Measurements from ENCODE around the gene LSM10. TPM values are rescaled to one million over a fixed set of nuclear protein-coding genes. Genes with fewer than 3 reads are reported as not detected.
A peak's percentile ranks its signal among the peaks of the same experiment; 100 is the strongest.

LSM10 gene
- polyA plus RNA-seq, 4 donors: 24.9 to 55.5 (median 50.0) TPM

DNA sequence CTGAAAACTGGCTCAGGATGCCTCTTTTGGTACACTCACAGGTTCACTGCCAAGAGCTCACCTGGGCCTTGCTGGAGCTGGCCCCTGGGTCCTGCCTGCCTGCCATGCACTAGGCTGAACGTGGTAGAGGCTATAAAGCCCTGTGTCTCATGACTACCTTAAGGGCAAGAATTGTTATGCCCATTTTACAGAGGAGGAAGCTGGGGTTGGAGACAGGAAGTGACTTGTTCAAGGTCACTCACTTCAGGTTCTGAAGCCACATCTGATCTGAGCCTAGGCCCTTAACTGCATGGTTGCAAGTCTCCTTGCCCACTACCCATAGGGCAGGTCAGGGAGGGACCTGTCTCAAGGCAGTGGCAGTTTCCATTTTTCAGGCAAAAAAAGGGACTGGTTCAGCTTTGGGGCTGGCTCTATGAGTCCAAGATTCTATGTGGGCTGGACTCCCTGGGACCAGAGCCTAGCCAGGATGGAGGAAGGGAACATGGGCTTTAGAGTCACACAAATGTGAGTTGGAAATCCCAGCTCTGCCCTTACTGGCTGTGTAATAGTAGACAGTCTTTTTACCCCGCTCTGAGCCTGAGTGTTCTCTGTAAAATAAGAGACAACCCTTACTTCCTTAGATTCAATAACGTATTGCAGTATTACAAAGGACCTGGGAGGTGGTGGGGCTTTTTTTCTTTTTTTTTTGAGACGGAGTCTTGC is 19.8 kb downstream of the LSM10 start:
- H3K36me3 ChIP-seq (ENCODE audit: control insufficient read depth in 3 of 3, insufficient read depth in 2 of 3, low read depth in 1 of 3, low read length in 3 of 3): peaks cover 0 to 61% (median 0%) of the 10 kb centered on the region in 3 donors
- H3K27ac ChIP-seq (ENCODE audit: low read depth in 1 of 3, low read length in 2 of 3): peak overlapping the region in 1 of 3 donors; percentile 38
- no peaks in the 10 kb centered on the region for H3K27me3 ChIP-seq (ENCODE audit: control insufficient read depth in 3 of 3, insufficient read depth in 3 of 3, low read length in 3 of 3)
- no peaks in the 10 kb centered on the region for H3K9me3 ChIP-seq (ENCODE audit: control insufficient read depth in 2 of 2, insufficient read depth in 1 of 2, low read depth in 1 of 2, low read length in 1 of 2)
- no peak overlapping the region for H3K4me3 ChIP-seq (ENCODE audit: low read depth in 1 of 3, low read length in 3 of 3)
- WGBS, 3 donors: 76 to 87% (median 79%) methylated on average over 4 of the region's 4 CpGs
- peaks cover 8 to 50% (median 25%) of the 10 kb centered on the region in 3 donors for H3K4me1 ChIP-seq (ENCODE audit: control insufficient read depth in 3 of 3, insufficient read depth in 2 of 3, low read depth in 1 of 3, low read length in 2 of 3)
- no peak for FAIRE-seq
- no peak for DNase-seq

DNA sequence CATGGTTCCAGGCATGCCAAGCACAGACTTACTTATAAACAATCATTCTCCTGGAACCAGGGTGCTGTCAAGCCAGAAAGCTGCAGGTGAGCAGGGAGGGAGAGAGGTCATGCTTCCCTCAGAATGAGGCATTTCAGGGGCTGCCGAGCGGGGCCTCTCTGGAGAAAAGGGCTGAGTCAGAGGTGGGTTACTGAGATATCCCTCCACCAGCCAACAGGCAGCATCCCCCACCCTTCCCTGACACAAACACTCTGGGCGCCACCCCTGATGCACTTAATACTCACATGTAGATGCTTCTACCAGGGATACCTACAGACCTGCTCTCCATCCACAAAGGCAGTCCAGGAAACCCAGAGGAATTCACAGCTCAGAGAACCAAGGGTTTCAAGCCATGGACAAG is 25.1 kb downstream of the LSM10 start:
- DNase-seq (no peak), FAIRE-seq (no peak)
- Histone ChIP-seq H3K4me1 (ENCODE audit: control insufficient read depth in 3 of 3, insufficient read depth in 2 of 3, low read depth in 1 of 3, low read length in 2 of 3) (peaks cover 5 to 62% (median 24%) of the 10 kb centered on the region in 3 donors), H3K4me3 (ENCODE audit: low read depth in 1 of 3, low read length in 3 of 3) (no peak overlapping the region), H3K27ac (ENCODE audit: low read depth in 1 of 3, low read length in 2 of 3) (peak overlapping the region in 2 of 3 donors; percentile 88 to 98), H3K27me3 (ENCODE audit: control insufficient read depth in 3 of 3, insufficient read depth in 3 of 3, low read length in 3 of 3) (no peaks in the 10 kb centered on the region), H3K9me3 (ENCODE audit: control insufficient read depth in 2 of 2, insufficient read depth in 1 of 2, low read depth in 1 of 2, low read length in 1 of 2) (no peaks in the 10 kb centered on the region), H3K36me3 (ENCODE audit: control insufficient read depth in 3 of 3, insufficient read depth in 2 of 3, low read depth in 1 of 3, low read length in 3 of 3) (peaks cover 0 to 47% (median 0%) of the 10 kb centered on the region in 3 donors)
- WGBS, 3 donors: 74 to 91% (median 86%) methylated on average over 3 of the region's 3 CpGs

DNA sequence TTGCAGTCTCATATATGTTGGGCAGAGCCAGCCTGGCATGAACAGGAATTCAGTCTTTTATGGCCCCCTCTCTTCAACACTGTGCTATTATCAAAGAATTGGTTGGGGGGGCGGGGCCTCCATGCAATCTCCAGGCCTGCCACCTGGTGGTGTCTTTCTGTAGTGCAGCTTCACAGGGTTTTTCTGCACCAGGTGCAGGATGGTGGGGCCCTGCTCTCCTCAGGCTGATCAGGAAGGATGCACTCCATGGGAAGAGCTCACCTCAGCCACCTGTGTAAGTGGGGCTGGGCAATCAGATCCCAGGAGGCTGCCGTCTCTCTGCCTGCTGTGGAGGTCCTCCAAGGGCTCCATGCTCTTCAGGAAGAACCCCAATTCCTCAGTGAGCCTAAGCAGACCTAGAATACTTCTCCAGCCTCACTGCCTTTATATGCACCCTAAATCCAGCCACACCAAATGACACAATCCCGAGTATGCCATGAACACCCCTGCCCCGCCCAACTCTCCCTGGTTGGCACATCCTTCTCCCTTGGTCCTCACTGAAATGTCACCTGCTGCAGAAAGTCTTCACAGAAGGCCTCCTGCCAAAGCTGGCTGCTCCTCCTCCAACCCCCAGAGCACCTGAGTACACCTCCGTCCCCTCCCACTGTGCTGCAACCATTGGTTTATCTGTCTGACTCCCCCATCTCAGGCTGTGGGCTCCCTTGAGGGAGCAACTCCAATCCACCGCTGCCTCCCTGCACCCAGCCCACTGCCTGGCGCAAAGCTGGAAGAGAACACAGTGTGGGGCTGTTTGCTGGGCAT is 28.4 kb downstream of the LSM10 start:
- Histone ChIP-seq H3K27me3 (ENCODE audit: control insufficient read depth in 3 of 3, insufficient read depth in 3 of 3, low read length in 3 of 3) (no peaks in the 10 kb centered on the region), H3K4me1 (ENCODE audit: control insufficient read depth in 3 of 3, insufficient read depth in 2 of 3, low read depth in 1 of 3, low read length in 2 of 3) (peaks cover 2 to 54% (median 15%) of the 10 kb centered on the region in 3 donors), H3K27ac (ENCODE audit: low read depth in 1 of 3, low read length in 2 of 3) (peak overlapping the region in 2 of 3 donors; percentile 1 to 21), H3K9me3 (ENCODE audit: control insufficient read depth in 2 of 2, insufficient read depth in 1 of 2, low read depth in 1 of 2, low read length in 1 of 2) (no peaks in the 10 kb centered on the region), H3K4me3 (ENCODE audit: low read depth in 1 of 3, low read length in 3 of 3) (no peak overlapping the region), H3K36me3 (ENCODE audit: control insufficient read depth in 3 of 3, insufficient read depth in 2 of 3, low read depth in 1 of 3, low read length in 3 of 3) (peaks cover 0 to 50% (median 0%) of the 10 kb centered on the region in 3 donors)
- DNase-seq (peak; percentile 77 to 94), FAIRE-seq (no peak)
- WGBS, 3 donors: 50 to 52% (median 51%) methylated on average over 7 of the region's 7 CpGs

DNA sequence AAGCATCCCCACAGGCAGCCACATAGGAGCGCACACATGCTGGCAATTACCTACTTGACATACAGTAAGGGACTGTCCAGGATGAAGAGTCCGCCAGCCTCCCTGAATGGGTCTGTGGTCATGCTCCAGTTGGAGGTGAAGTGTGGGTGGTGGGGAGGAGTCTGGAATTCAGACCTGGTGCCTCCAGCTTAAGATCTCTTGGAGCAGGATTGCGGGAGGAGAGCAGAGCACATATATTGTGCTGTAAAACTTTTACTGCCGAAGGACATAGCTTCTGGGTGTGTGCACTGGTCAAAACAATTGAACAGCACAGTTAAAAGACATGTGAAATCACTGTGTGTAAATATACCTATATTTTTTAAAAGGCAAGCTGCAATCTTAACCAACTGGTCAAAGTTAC is 29.9 kb downstream of the LSM10 start:
- peak in 1 of 2 donors; percentile 49 for DNase-seq
- Histone ChIP-seq H3K9me3 (ENCODE audit: control insufficient read depth in 2 of 2, insufficient read depth in 1 of 2, low read depth in 1 of 2, low read length in 1 of 2) (no peaks in the 10 kb centered on the region), H3K27ac (ENCODE audit: low read depth in 1 of 3, low read length in 2 of 3) (peak overlapping the region in 1 of 3 donors; percentile 26), H3K36me3 (ENCODE audit: control insufficient read depth in 3 of 3, insufficient read depth in 2 of 3, low read depth in 1 of 3, low read length in 3 of 3) (peaks cover 0 to 46% (median under 1%) of the 10 kb centered on the region in 3 donors), H3K4me1 (ENCODE audit: control insufficient read depth in 3 of 3, insufficient read depth in 2 of 3, low read depth in 1 of 3, low read length in 2 of 3) (peaks cover 0 to 40% (median under 1%) of the 10 kb centered on the region in 3 donors), H3K27me3 (ENCODE audit: control insufficient read depth in 3 of 3, insufficient read depth in 3 of 3, low read length in 3 of 3) (no peaks in the 10 kb centered on the region), H3K4me3 (ENCODE audit: low read depth in 1 of 3, low read length in 3 of 3) (no peak overlapping the region)
- WGBS, 3 donors: 83 to 89% (median 88%) methylated on average over 4 of the region's 4 CpGs
- no peak for FAIRE-seq

DNA sequence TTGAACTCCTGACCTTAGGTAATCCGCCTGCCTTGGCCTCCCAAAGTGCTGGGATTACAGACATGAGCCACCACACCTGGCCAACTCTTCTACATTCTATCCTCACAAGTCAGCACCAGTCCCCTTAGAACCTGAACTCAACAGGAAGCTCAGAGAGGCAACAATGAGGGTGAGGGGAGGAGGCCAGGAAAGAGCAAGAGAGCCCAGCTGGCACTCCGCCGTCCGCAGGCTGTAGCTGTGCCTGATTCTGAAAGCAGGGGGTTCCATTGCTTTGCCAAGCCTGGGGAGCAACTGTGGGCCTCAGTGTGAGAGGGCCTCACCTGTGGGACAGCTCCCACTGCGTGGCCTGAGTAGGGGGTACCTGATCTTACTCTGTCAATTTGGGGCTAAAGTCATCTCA is 30.6 kb downstream of the LSM10 start:
- 78 to 98% (median 82%) methylated on average over 5 of the region's 5 CpGs for WGBS, 3 donors
- no peak for FAIRE-seq

DNA sequence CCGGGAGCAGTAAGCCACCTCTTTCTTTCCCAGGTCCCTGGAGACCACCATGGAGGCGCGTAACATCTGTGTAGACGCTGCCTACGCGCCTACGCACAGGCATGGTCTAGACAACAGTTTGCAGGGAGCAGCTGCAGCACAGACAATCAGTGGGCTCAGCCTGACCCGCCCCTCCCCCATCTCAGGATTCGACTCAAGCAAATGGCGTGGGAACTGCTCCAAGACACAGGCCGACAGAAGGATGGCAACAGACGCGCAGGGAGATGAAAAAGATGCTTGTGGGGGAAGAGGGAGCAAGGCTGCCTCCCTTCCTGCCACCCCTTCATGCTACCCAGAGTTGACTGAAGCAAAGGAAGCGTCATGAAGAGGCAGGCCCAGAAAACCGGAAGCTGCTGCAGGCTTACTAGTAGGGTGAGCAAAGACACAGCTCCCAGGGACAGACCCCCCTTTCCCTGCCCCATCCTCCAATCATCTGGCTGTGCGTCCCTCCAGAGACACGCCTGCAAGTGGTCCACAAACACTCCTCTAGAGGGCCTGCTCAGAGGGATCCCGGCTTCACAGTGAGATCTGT is 31.5 kb downstream of the LSM10 start:
- Histone ChIP-seq H3K4me1 (ENCODE audit: control insufficient read depth in 3 of 3, insufficient read depth in 2 of 3, low read depth in 1 of 3, low read length in 2 of 3) (peaks cover 0 to 24% (median 0%) of the 10 kb centered on the region in 3 donors), H3K4me3 (ENCODE audit: low read depth in 1 of 3, low read length in 3 of 3) (no peak overlapping the region), H3K36me3 (ENCODE audit: control insufficient read depth in 3 of 3, insufficient read depth in 2 of 3, low read depth in 1 of 3, low read length in 3 of 3) (peaks cover 4 to 55% (median 7%) of the 10 kb centered on the region in 3 donors), H3K27me3 (ENCODE audit: control insufficient read depth in 3 of 3, insufficient read depth in 3 of 3, low read length in 3 of 3) (no peaks in the 10 kb centered on the region), H3K27ac (ENCODE audit: low read depth in 1 of 3, low read length in 2 of 3) (peak overlapping the region in 2 of 3 donors; percentile 55 to 69), H3K9me3 (ENCODE audit: control insufficient read depth in 2 of 2, insufficient read depth in 1 of 2, low read depth in 1 of 2, low read length in 1 of 2) (no peaks in the 10 kb centered on the region)
- 48 to 83% (median 73%) methylated on average over 18 of the region's 18 CpGs for WGBS, 3 donors
- DNase-seq: peak in 1 of 2 donors; percentile 41
- FAIRE-seq: no peak

More for the DNA sequence above, 30.6 kb downstream of the LSM10 start:
- Histone ChIP-seq H3K4me1 (ENCODE audit: control insufficient read depth in 3 of 3, insufficient read depth in 2 of 3, low read depth in 1 of 3, low read length in 2 of 3) (peaks cover 0 to 32% (median 0%) of the 10 kb centered on the region in 3 donors), H3K36me3 (ENCODE audit: control insufficient read depth in 3 of 3, insufficient read depth in 2 of 3, low read depth in 1 of 3, low read length in 3 of 3) (peaks cover 2 to 48% (median 4%) of the 10 kb centered on the region in 3 donors), H3K27me3 (ENCODE audit: control insufficient read depth in 3 of 3, insufficient read depth in 3 of 3, low read length in 3 of 3) (no peaks in the 10 kb centered on the region), H3K4me3 (ENCODE audit: low read depth in 1 of 3, low read length in 3 of 3) (no peak overlapping the region), H3K9me3 (ENCODE audit: control insufficient read depth in 2 of 2, insufficient read depth in 1 of 2, low read depth in 1 of 2, low read length in 1 of 2) (no peaks in the 10 kb centered on the region), H3K27ac (ENCODE audit: low read depth in 1 of 3, low read length in 2 of 3) (peak overlapping the region in 2 of 3 donors; percentile 6 to 18)
- no peak for DNase-seq

DNA sequence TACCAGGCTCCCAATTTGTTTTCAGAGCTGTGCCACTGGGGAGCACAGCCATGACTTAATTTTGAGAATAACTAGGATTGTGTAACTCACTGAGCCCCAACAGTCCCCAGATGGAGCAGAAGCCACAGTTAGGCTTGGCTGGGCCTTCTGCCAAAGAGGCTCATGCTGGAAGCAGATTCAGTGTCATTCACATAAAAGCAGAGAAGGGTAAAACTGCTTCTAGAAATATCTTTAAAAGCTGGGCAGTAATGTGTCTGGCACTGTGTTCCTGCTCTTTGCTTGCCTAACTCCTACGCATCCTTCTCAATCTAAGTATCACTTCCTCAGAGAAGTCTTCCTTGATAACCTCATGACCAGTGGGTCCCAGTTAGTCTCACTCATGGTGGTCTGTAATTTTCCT is 32.3 kb downstream of the LSM10 start:
- peaks cover 0 to 24% (median 0%) of the 10 kb centered on the region in 3 donors for H3K4me1 ChIP-seq (ENCODE audit: control insufficient read depth in 3 of 3, insufficient read depth in 2 of 3, low read depth in 1 of 3, low read length in 2 of 3)
- no peak for DNase-seq
- no peaks in the 10 kb centered on the region for H3K9me3 ChIP-seq (ENCODE audit: control insufficient read depth in 2 of 2, insufficient read depth in 1 of 2, low read depth in 1 of 2, low read length in 1 of 2)
- WGBS, 3 donors: 84 to 100% (median 100%) methylated on average over 1 of the region's 1 CpG
- H3K4me3 ChIP-seq (ENCODE audit: low read depth in 1 of 3, low read length in 3 of 3): no peak overlapping the region
- H3K27me3 ChIP-seq (ENCODE audit: control insufficient read depth in 3 of 3, insufficient read depth in 3 of 3, low read length in 3 of 3): no peaks in the 10 kb centered on the region
- H3K27ac ChIP-seq (ENCODE audit: low read depth in 1 of 3, low read length in 2 of 3): peak overlapping the region in 1 of 3 donors; percentile 55
- peaks cover 4 to 59% (median 9%) of the 10 kb centered on the region in 3 donors for H3K36me3 ChIP-seq (ENCODE audit: control insufficient read depth in 3 of 3, insufficient read depth in 2 of 3, low read depth in 1 of 3, low read length in 3 of 3)
- no peak for FAIRE-seq

DNA sequence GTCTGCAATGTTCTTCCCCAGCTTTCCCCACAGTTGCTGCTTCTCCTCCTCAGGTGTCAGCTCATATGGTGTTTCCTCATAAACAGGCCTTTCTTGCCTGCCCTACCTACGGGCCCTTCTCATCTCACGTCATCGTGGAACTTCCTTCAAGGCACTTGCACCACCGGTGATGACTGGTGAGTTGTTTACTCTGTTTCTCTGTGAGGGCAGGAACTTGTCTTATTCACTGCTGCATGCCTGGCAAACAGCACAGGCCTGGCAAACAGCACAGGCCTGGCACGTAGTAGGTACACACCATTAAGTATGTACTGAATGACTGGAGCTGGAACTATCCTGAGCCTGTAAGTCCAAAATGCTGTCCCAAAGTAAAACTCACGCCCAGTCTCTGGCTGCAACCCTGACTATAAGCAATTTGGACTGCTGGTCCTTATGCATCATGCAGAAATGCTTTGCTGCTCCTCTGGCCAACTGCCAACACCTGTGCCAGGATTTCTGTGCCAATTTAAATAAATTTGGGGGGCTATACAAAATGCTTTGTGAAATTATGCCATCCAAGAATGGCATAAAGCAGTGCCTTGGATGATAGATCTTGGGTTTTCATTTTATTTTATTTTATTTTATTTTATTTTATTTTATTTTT is 37.7 kb downstream of the LSM10 start:
- DNase-seq: no peak
- Histone ChIP-seq H3K4me3 (ENCODE audit: low read depth in 1 of 3, low read length in 3 of 3) (no peak overlapping the region), H3K36me3 (ENCODE audit: control insufficient read depth in 3 of 3, insufficient read depth in 2 of 3, low read depth in 1 of 3, low read length in 3 of 3) (peaks cover 11 to 64% (median 15%) of the 10 kb centered on the region in 3 donors), H3K27me3 (ENCODE audit: control insufficient read depth in 3 of 3, insufficient read depth in 3 of 3, low read length in 3 of 3) (no peaks in the 10 kb centered on the region), H3K4me1 (ENCODE audit: control insufficient read depth in 3 of 3, insufficient read depth in 2 of 3, low read depth in 1 of 3, low read length in 2 of 3) (no peaks in the 10 kb centered on the region), H3K27ac (ENCODE audit: low read depth in 1 of 3, low read length in 2 of 3) (no peak overlapping the region), H3K9me3 (ENCODE audit: control insufficient read depth in 2 of 2, insufficient read depth in 1 of 2, low read depth in 1 of 2, low read length in 1 of 2) (no peaks in the 10 kb centered on the region)
- 79 to 82% (median 79%) methylated on average over 6 of the region's 6 CpGs for WGBS, 3 donors
- FAIRE-seq: no peak
